ENCODE results near the gene GPD1.

DNA sequence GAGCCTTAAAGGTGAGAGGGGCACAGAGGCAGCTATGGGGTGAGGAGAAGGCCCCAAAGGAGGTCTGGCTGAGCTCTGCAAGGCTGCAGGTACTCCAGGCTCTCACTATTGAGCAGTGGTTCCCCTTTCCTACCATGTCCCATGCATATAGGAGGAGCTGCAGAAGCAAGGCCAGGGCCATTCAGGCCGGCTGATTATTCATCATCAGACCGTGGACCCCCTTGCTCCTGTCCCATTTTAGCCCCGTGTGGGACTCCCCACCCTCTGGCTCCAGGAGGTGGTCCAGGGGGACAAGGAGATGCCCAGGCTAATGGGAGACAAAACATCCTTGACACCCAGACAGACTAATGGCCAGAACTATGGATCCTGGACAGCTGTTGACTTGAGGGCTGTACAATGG is 3.1 kb downstream of the GPD1 start:
- TF ChIP-seq, protein P1, sequence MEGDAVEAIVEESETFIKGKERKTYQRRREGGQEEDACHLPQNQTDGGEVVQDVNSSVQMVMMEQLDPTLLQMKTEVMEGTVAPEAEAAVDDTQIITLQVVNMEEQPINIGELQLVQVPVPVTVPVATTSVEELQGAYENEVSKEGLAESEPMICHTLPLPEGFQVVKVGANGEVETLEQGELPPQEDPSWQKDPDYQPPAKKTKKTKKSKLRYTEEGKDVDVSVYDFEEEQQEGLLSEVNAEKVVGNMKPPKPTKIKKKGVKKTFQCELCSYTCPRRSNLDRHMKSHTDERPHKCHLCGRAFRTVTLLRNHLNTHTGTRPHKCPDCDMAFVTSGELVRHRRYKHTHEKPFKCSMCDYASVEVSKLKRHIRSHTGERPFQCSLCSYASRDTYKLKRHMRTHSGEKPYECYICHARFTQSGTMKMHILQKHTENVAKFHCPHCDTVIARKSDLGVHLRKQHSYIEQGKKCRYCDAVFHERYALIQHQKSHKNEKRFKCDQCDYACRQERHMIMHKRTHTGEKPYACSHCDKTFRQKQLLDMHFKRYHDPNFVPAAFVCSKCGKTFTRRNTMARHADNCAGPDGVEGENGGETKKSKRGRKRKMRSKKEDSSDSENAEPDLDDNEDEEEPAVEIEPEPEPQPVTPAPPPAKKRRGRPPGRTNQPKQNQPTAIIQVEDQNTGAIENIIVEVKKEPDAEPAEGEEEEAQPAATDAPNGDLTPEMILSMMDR (conservative IDR thresholded peaks at IDR 0.05; ENCODE audit: low read depth, low read length): no peak
- no peak for TF ChIP-seq EZH2 (IDR thresholded peaks at IDR 0.05; ENCODE audit: borderline replicate concordance, low read depth, low read length, poor library complexity, severe bottlenecking)

All from A673 (cell line).